ENCODE data around the gene DGKD. TPM values are rescaled to one million over a fixed set of nuclear protein-coding genes. Genes with fewer than 3 reads are reported as not detected.

The DGKD gene
- total and polyA plus RNA-seq, 10 of the 15 experiments (the other 5 are each of a cell fraction or from before 2014, with no cell fraction given), result 2.7 to 81.9 (median 27.0) TPM

DNA sequence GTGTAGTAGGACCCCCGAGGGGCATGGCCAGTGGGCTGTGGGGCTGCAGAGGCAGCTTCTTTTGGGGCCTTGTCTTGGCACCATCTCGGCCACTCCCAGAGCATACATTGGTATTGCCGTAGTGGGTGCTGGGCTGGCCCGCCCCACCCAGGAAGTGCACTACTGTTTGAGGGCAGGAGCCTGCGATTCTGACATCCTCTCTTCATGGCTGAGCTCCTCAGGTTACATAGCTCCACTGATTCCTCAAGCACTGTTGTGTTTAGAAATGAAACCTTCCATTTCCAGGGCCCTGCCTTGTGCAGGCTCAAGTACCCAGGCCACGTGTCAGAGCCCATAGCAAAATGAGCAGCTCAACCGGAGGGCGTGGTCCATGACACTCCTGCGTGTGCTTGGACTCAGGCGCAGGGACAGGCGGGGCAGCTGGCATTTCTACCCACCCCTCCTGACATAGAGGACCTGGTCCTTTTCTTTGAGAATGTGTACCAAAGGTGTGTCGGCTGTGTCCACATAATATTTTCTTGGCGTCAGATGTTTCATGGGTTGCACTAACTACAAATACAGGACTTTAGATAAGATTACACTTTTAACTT, 67.9 kb downstream of the DGKD start (continued):
- TF ChIP-seq, protein P1, sequence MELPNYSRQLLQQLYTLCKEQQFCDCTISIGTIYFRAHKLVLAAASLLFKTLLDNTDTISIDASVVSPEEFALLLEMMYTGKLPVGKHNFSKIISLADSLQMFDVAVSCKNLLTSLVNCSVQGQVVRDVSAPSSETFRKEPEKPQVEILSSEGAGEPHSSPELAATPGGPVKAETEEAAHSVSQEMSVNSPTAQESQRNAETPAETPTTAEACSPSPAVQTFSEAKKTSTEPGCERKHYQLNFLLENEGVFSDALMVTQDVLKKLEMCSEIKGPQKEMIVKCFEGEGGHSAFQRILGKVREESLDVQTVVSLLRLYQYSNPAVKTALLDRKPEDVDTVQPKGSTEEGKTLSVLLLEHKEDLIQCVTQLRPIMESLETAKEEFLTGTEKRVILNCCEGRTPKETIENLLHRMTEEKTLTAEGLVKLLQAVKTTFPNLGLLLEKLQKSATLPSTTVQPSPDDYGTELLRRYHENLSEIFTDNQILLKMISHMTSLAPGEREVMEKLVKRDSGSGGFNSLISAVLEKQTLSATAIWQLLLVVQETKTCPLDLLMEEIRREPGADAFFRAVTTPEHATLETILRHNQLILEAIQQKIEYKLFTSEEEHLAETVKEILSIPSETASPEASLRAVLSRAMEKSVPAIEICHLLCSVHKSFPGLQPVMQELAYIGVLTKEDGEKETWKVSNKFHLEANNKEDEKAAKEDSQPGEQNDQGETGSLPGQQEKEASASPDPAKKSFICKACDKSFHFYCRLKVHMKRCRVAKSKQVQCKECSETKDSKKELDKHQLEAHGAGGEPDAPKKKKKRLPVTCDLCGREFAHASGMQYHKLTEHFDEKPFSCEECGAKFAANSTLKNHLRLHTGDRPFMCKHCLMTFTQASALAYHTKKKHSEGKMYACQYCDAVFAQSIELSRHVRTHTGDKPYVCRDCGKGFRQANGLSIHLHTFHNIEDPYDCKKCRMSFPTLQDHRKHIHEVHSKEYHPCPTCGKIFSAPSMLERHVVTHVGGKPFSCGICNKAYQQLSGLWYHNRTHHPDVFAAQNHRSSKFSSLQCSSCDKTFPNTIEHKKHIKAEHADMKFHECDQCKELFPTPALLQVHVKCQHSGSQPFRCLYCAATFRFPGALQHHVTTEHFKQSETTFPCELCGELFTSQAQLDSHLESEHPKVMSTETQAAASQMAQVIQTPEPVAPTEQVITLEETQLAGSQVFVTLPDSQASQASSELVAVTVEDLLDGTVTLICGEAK (IDR thresholded peaks at IDR 0.05; ENCODE audit: borderline replicate concordance), result no peak
- peak; percentile 38; the same call in 1 of the 2 replicates for TF ChIP-seq POLR2A (IDR thresholded peaks at IDR 0.05; ENCODE audit: low read depth, low read length)
- no peak; the same call in 1 of the 2 replicates for TF ChIP-seq YY1 (IDR thresholded peaks at IDR 0.05; ENCODE audit: low read depth, low read length)
- TF ChIP-seq NFXL1 (IDR thresholded peaks at IDR 0.05; ENCODE audit: borderline replicate concordance), result no peak
- no peak for TF ChIP-seq TCF3 (IDR thresholded peaks at IDR 0.05; ENCODE audit: borderline replicate concordance, insufficient read depth, low read depth, low read length)
- TF ChIP-seq TBL1XR1 (IDR thresholded peaks at IDR 0.05; ENCODE audit: low read depth, low read length), result peak; percentile 25; the same call in 1 of the 2 replicates
- TF ChIP-seq EP300 (IDR thresholded peaks at IDR 0.05; ENCODE audit: borderline replicate concordance in 1 of 2, control insufficient read depth in 1 of 2, low read depth in 2 of 2, low read length in 2 of 2), result no peak
- no peak for TF ChIP-seq MEF2B (IDR thresholded peaks at IDR 0.05; ENCODE audit: partially characterized antibody, poor library complexity, severe bottlenecking)
- no peak for TF ChIP-seq ATF2 (IDR thresholded peaks at IDR 0.05; ENCODE audit: low read length)
- no peak for TF ChIP-seq SPI1 (IDR thresholded peaks at IDR 0.05; ENCODE audit: borderline replicate concordance, insufficient read depth, low read depth, low read length)
- no peak for TF ChIP-seq TARDBP (IDR thresholded peaks at IDR 0.05; ENCODE audit: borderline replicate concordance)
- TF ChIP-seq, protein P2, sequence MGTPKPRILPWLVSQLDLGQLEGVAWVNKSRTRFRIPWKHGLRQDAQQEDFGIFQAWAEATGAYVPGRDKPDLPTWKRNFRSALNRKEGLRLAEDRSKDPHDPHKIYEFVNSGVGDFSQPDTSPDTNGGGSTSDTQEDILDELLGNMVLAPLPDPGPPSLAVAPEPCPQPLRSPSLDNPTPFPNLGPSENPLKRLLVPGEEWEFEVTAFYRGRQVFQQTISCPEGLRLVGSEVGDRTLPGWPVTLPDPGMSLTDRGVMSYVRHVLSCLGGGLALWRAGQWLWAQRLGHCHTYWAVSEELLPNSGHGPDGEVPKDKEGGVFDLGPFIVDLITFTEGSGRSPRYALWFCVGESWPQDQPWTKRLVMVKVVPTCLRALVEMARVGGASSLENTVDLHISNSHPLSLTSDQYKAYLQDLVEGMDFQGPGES (IDR thresholded peaks at IDR 0.05), result no peak
- TF ChIP-seq, protein P3, sequence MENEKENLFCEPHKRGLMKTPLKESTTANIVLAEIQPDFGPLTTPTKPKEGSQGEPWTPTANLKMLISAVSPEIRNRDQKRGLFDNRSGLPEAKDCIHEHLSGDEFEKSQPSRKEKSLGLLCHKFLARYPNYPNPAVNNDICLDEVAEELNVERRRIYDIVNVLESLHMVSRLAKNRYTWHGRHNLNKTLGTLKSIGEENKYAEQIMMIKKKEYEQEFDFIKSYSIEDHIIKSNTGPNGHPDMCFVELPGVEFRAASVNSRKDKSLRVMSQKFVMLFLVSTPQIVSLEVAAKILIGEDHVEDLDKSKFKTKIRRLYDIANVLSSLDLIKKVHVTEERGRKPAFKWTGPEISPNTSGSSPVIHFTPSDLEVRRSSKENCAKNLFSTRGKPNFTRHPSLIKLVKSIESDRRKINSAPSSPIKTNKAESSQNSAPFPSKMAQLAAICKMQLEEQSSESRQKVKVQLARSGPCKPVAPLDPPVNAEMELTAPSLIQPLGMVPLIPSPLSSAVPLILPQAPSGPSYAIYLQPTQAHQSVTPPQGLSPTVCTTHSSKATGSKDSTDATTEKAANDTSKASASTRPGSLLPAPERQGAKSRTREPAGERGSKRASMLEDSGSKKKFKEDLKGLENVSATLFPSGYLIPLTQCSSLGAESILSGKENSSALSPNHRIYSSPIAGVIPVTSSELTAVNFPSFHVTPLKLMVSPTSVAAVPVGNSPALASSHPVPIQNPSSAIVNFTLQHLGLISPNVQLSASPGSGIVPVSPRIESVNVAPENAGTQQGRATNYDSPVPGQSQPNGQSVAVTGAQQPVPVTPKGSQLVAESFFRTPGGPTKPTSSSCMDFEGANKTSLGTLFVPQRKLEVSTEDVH (IDR thresholded peaks at IDR 0.05; ENCODE audit: low read depth, partially characterized antibody), result no peak
- 0 out of 2 replicates have a peak, but pooled peaks have one; percentile 24 for TF ChIP-seq CREB1 (IDR thresholded peaks at IDR 0.05; ENCODE audit: low read depth)
- TF ChIP-seq, protein P4, sequence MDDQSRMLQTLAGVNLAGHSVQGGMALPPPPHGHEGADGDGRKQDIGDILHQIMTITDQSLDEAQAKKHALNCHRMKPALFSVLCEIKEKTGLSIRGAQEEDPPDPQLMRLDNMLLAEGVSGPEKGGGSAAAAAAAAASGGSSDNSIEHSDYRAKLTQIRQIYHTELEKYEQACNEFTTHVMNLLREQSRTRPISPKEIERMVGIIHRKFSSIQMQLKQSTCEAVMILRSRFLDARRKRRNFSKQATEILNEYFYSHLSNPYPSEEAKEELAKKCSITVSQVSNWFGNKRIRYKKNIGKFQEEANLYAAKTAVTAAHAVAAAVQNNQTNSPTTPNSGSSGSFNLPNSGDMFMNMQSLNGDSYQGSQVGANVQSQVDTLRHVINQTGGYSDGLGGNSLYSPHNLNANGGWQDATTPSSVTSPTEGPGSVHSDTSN (IDR thresholded peaks at IDR 0.05; ENCODE audit: insufficient replicate concordance, low read depth, low read length), result no peak
- TF ChIP-seq, protein P5, sequence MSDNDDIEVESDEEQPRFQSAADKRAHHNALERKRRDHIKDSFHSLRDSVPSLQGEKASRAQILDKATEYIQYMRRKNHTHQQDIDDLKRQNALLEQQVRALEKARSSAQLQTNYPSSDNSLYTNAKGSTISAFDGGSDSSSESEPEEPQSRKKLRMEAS (IDR thresholded peaks at IDR 0.05; ENCODE audit: low read depth, low read length), result peak; percentile 56; the same call in 1 of the 2 replicates
